Memory B cell (primary cell): ENCODE measurements around the gene SNX17.
"Not testable (repeated sequence)": the region's sequence is repeated elsewhere in the genome, so short reads cannot be mapped to it uniquely, and the experiment has no call there.

Experiments used
- ATAC-seq: fragments of 150-1000 bp; cut with Tn5 transposase; 2 replicates; pipeline ENCODE4 v1.10.0; 2021; ENCODE audit warnings: low read depth, mild to moderate bottlenecking, moderate library complexity
- DNase-seq, 2 donors: peaks; one replicate each; pipeline ENCODE4 v3.0.0; 2022; ENCODE audit warnings: low spot score in 2 of 2
- H3K27ac Mint-ChIP-seq: one replicate; pipeline ENCODE4 v1.8.0; 2022; ENCODE audit warnings: mild to moderate bottlenecking, moderate library complexity, mixed read lengths
- H3K27me3 Mint-ChIP-seq: one replicate; pipeline ENCODE4 v1.8.0; 2022; ENCODE audit warnings: mixed read lengths
- H3K36me3 Mint-ChIP-seq: one replicate; pipeline ENCODE4 v1.8.0; 2022; ENCODE audit warnings: mild to moderate bottlenecking, mixed read lengths
- H3K4me1 Mint-ChIP-seq: one replicate; pipeline ENCODE4 v1.8.0; 2022; ENCODE audit warnings: mixed read lengths
- H3K4me3 Mint-ChIP-seq: one replicate; pipeline ENCODE4 v1.8.0; 2022; ENCODE audit warnings: mild to moderate bottlenecking, moderate library complexity, mixed read lengths
- H3K9me3 Mint-ChIP-seq: one replicate; pipeline ENCODE4 v1.8.0; 2022; ENCODE audit warnings: mixed read lengths

The SNX17 gene

GRCh38 chr2:27400348-27401135, 30.1 kb downstream of the SNX17 start:
- Mint-ChIP-seq H3K27me3 (no peaks in the 10 kb centered on the region), H3K9me3 (no peaks in the 10 kb centered on the region), H3K4me3 (no peak overlapping the region), H3K36me3 (peaks cover 8% of the 10 kb centered on the region), H3K4me1 (peaks cover 16% of the 10 kb centered on the region), H3K27ac (peak overlapping the region; percentile 48)
- DNase-seq: no peak
- no peak for ATAC-seq

- Mint-ChIP-seq H3K4me1 (peaks cover 19% of the 10 kb centered on the region), H3K27ac (peak overlapping the region; percentile 46), H3K9me3 (peaks cover 4% of the 10 kb centered on the region), H3K27me3 (peaks cover 1% of the 10 kb centered on the region), H3K4me3 (peak overlapping the region; percentile 89), H3K36me3 (peaks cover 6% of the 10 kb centered on the region)
- ATAC-seq: no peak
- DNase-seq: no peak
These were observed 37.5 kb downstream of the SNX17 start for GRCh38 chr2:27407798-27408491.

DNA sequence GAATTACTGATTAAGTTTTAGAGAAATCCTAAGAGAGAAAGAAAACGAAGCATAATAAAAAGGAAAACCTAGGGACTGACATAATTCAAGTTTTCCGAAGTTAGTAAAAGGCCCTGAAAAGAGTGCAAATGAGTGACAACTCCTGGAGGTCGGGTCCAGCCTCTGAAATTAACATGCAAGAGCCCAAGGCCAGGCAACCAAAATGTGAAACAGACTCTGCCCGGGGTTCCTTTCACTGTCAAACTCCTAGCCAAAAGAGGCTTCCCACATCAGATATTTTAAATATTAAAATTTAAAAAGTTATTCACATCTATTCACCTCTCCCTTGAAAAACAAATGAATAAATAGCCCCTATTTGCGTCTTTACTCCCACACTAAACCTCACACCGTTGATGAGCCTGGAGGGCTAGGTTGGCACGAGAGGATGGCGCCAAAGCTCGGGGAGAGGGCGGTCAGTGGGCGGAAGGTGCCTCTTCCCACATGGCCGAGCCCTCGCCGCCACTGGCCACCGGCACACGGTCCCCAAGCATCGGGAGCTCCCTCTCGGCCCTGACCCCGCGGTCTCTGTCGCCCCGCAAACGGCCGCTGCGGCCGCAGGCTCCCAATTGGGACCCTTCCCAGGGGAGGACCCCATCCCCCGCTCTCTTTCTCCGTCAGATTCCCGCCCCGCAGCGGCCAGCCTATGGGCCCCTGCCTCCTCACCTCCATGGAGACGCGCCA, 38.3 kb downstream of the SNX17 start:
- ATAC-seq: no peak
- Mint-ChIP-seq H3K4me1 (peaks cover 19% of the 10 kb centered on the region), H3K4me3 (peak overlapping the region; percentile 89), H3K36me3 (peaks cover 6% of the 10 kb centered on the region), H3K9me3 (peaks cover 4% of the 10 kb centered on the region), H3K27ac (peak overlapping the region; percentile 89), H3K27me3 (peaks cover 2% of the 10 kb centered on the region)
- DNase-seq: no peak

GRCh38 chr2:27409321-27410073, 39.1 kb downstream of the SNX17 start, which contains the start of gene PPM1G:
Gene PPM1G, minus strand, starts transcription at chr2:27409591. Its CDS starts 169 bp downstream, at chr2:27409422.
- DNase-seq (peak; percentile 96), ATAC-seq (peak; percentile 95)
- Mint-ChIP-seq H3K4me1 (peaks cover 19% of the 10 kb centered on the region), H3K9me3 (peaks cover 4% of the 10 kb centered on the region), H3K4me3 (peak within 1 kb of the TSS; percentile 89), H3K36me3 (peaks cover 6% of the 10 kb centered on the region), H3K27ac (peak within 1 kb of the TSS; percentile 89), H3K27me3 (peaks cover 2% of the 10 kb centered on the region)

DNA sequence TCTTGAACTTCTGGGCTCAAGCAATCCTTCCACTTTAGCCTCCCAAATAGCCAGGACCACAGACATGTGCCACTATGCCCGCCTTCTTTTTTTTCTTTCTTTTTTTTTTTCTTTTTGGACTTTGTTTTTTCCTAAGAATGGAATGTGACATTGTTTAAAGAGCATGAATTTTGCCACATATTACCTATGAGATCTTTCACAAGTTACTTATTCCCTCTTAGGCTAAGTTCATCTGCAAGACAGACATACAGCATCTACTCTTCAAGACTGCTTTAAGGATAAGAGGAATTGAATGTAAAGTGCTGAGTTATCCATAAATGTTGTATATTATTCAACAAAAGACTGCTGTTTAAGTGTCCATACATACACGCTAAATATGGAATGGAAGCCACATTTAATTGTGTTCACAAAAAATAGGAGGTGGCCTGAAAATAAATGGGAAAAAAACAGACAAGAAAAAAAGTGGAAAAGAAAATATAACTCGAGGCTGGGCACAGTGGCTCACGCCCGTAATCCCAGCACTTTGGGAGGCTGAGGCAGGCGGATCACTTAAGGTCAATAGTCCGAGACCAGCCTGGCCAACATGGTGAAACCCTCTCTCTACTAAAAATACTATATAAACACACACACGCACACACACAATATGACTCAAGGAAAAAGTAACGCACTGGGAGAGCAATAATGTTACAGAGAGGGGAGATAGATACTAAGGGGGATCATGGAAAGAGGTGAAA, 42.2 kb downstream of the SNX17 start:
- Mint-ChIP-seq H3K27ac (no peak overlapping the region), H3K36me3 (peaks cover 2% of the 10 kb centered on the region), H3K4me3 (no peak overlapping the region), H3K4me1 (peaks cover 11% of the 10 kb centered on the region), H3K9me3 (peaks cover 4% of the 10 kb centered on the region), H3K27me3 (peaks cover 2% of the 10 kb centered on the region)
- ATAC-seq (no peak), DNase-seq (no peak)

DNA sequence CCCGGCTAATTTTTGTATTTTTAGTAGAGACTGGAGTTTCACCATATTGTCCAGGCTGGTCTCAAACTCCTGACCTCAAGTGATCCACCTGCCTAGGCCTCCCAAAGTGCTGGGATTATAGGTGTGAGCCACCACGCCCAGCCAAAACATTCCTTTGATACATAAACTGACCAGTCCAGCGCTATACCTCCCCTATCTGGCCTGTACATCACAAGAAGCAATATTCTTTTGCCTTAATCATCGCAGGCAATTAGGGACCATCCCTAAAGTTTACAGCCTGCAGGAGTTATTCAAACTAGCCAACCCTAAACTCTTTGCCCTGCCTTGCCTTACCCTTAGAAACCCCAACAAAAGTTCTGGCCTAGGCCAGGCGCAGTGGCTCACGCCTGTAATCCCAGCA, 45.7 kb downstream of the SNX17 start:
- H3K9me3 Mint-ChIP-seq: no peaks in the 10 kb centered on the region
- DNase-seq (no peak), ATAC-seq (no peak)
- H3K27me3 Mint-ChIP-seq: peaks cover 2% of the 10 kb centered on the region
- no peaks in the 10 kb centered on the region for H3K4me1 Mint-ChIP-seq
- no peaks in the 10 kb centered on the region for H3K36me3 Mint-ChIP-seq
- H3K4me3 Mint-ChIP-seq: no peak overlapping the region
- no peak overlapping the region for H3K27ac Mint-ChIP-seq

GRCh38 chr2:27420996-27421395, 50.6 kb downstream of the SNX17 start:
- Mint-ChIP-seq H3K36me3 (no peaks in the 10 kb centered on the region), H3K9me3 (no peaks in the 10 kb centered on the region), H3K4me1 (no peaks in the 10 kb centered on the region), H3K4me3 (no peak overlapping the region), H3K27ac (no peak overlapping the region), H3K27me3 (no peaks in the 10 kb centered on the region)
- ATAC-seq (no peak), DNase-seq (no peak)

- Mint-ChIP-seq H3K27ac (no peak overlapping the region), H3K27me3 (no peaks in the 10 kb centered on the region), H3K36me3 (no peaks in the 10 kb centered on the region), H3K4me1 (no peaks in the 10 kb centered on the region), H3K4me3 (no peak overlapping the region), H3K9me3 (no peaks in the 10 kb centered on the region)
- no peak for ATAC-seq
- no peak for DNase-seq
These were observed 51.3 kb downstream of the SNX17 start for GRCh38 chr2:27421660-27422250.

GRCh38 chr2:27422958-27423357, 52.5 kb downstream of the SNX17 start:
- Mint-ChIP-seq H3K4me3 (no peak overlapping the region), H3K27me3 (no peaks in the 10 kb centered on the region), H3K27ac (no peak overlapping the region), H3K9me3 (no peaks in the 10 kb centered on the region), H3K4me1 (peaks cover 4% of the 10 kb centered on the region), H3K36me3 (no peaks in the 10 kb centered on the region)
- no peak for DNase-seq
- no peak for ATAC-seq

GRCh38 chr2:27425039-27425438, 54.6 kb downstream of the SNX17 start:
- not testable (repeated sequence) for H3K27ac Mint-ChIP-seq, H3K4me3 Mint-ChIP-seq, ATAC-seq, H3K27me3 Mint-ChIP-seq, H3K9me3 Mint-ChIP-seq, DNase-seq, H3K36me3 Mint-ChIP-seq
- peaks cover 13% of the 10 kb centered on the region for H3K4me1 Mint-ChIP-seq
